Measurements from ENCODE around the gene PRDM16.

- no peak for TF ChIP-seq CTCF (optimal IDR thresholded peaks at IDR 0.05 in 1 of 3, IDR thresholded peaks at IDR 0.05 in 1 of 3, conservative IDR thresholded peaks at IDR 0.05 in 1 of 3; ENCODE audit: extremely low read depth in 1 of 3, insufficient read depth in 2 of 3, low read length in 3 of 3)
- no peak for TF ChIP-seq EZH2 (IDR thresholded peaks at IDR 0.05; ENCODE audit: low read length)
Observed at GRCh38 chr1:3258386-3259003, 189.5 kb downstream of the PRDM16 start.
